Measurements from ENCODE around the gene CGN.

CGN gene

GRCh38 chr1:151542710-151543129, 31.5 kb downstream of the CGN start:
- Mint-ChIP-seq H3K27ac (no peak overlapping the region), H3K27me3 (peaks cover 18% of the 10 kb centered on the region), H3K4me1 (ENCODE audit: low read depth) (peaks cover 19% of the 10 kb centered on the region), H3K4me3 (no peak overlapping the region), H3K9me3 (no peaks in the 10 kb centered on the region), H3K36me3 (ENCODE audit: low read depth) (no peaks in the 10 kb centered on the region)

- H3K4me3 Mint-ChIP-seq: no peak overlapping the region
Observed at GRCh38 chr1:151545542-151545941, 34.4 kb downstream of the CGN start.

GRCh38 chr1:151546011-151546925, 35.1 kb downstream of the CGN start:
- Mint-ChIP-seq H3K27me3 (peaks cover 18% of the 10 kb centered on the region), H3K27ac (no peak overlapping the region), H3K36me3 (ENCODE audit: low read depth) (no peaks in the 10 kb centered on the region), H3K9me3 (no peaks in the 10 kb centered on the region), H3K4me3 (no peak overlapping the region), H3K4me1 (ENCODE audit: low read depth) (peaks cover 6% of the 10 kb centered on the region)

More at GRCh38 chr1:151545542-151545941, 34.4 kb downstream of the CGN start:
- H3K9me3 Mint-ChIP-seq: no peaks in the 10 kb centered on the region
- peaks cover 13% of the 10 kb centered on the region for H3K4me1 Mint-ChIP-seq (ENCODE audit: low read depth)
- H3K27ac Mint-ChIP-seq: no peak overlapping the region
- peaks cover 18% of the 10 kb centered on the region for H3K27me3 Mint-ChIP-seq
- H3K36me3 Mint-ChIP-seq (ENCODE audit: low read depth): no peaks in the 10 kb centered on the region

GRCh38 chr1:151547119-151547899, 36.1 kb downstream of the CGN start:
- Mint-ChIP-seq H3K36me3 (ENCODE audit: low read depth) (no peaks in the 10 kb centered on the region), H3K4me1 (ENCODE audit: low read depth) (no peaks in the 10 kb centered on the region), H3K9me3 (no peaks in the 10 kb centered on the region), H3K27ac (no peak overlapping the region), H3K4me3 (no peak overlapping the region), H3K27me3 (peaks cover 7% of the 10 kb centered on the region)

- H3K27me3 Mint-ChIP-seq: peaks cover 2% of the 10 kb centered on the region
- H3K27ac Mint-ChIP-seq: no peak overlapping the region
- H3K4me1 Mint-ChIP-seq (ENCODE audit: low read depth): no peaks in the 10 kb centered on the region
- H3K4me3 Mint-ChIP-seq: no peak overlapping the region
- H3K9me3 Mint-ChIP-seq: no peaks in the 10 kb centered on the region
- no peaks in the 10 kb centered on the region for H3K36me3 Mint-ChIP-seq (ENCODE audit: low read depth)
Observed at GRCh38 chr1:151547900-151548230, 36.7 kb downstream of the CGN start.

- no peaks in the 10 kb centered on the region for H3K36me3 Mint-ChIP-seq (ENCODE audit: low read depth)
- H3K9me3 Mint-ChIP-seq: no peaks in the 10 kb centered on the region
- no peak overlapping the region for H3K4me3 Mint-ChIP-seq
- H3K27me3 Mint-ChIP-seq: no peaks in the 10 kb centered on the region
- no peak overlapping the region for H3K27ac Mint-ChIP-seq
- H3K4me1 Mint-ChIP-seq (ENCODE audit: low read depth): no peaks in the 10 kb centered on the region
Observed at GRCh38 chr1:151549199-151549598, 38.0 kb downstream of the CGN start.

GRCh38 chr1:151553659-151554058, 42.5 kb downstream of the CGN start:
- H3K9me3 Mint-ChIP-seq: no peaks in the 10 kb centered on the region
- no peaks in the 10 kb centered on the region for H3K4me1 Mint-ChIP-seq (ENCODE audit: low read depth)
- no peak overlapping the region for H3K4me3 Mint-ChIP-seq
- no peaks in the 10 kb centered on the region for H3K27me3 Mint-ChIP-seq
- no peaks in the 10 kb centered on the region for H3K36me3 Mint-ChIP-seq (ENCODE audit: low read depth)
- no peak overlapping the region for H3K27ac Mint-ChIP-seq

- Mint-ChIP-seq H3K4me3 (no peak overlapping the region), H3K4me1 (ENCODE audit: low read depth) (no peaks in the 10 kb centered on the region), H3K27me3 (no peaks in the 10 kb centered on the region), H3K36me3 (ENCODE audit: low read depth) (no peaks in the 10 kb centered on the region), H3K27ac (no peak overlapping the region), H3K9me3 (no peaks in the 10 kb centered on the region)
Observed at GRCh38 chr1:151556052-151556451, 44.9 kb downstream of the CGN start.

GRCh38 chr1:151562661-151563060, 51.5 kb downstream of the CGN start:
- Mint-ChIP-seq H3K4me1 (ENCODE audit: low read depth) (no peaks in the 10 kb centered on the region), H3K36me3 (ENCODE audit: low read depth) (no peaks in the 10 kb centered on the region), H3K9me3 (no peaks in the 10 kb centered on the region), H3K27me3 (no peaks in the 10 kb centered on the region), H3K4me3 (no peak overlapping the region), H3K27ac (no peak overlapping the region)

GRCh38 chr1:151563376-151563775, 52.2 kb downstream of the CGN start:
- H3K27me3 Mint-ChIP-seq: no peaks in the 10 kb centered on the region
- H3K4me3 Mint-ChIP-seq: no peak overlapping the region
- H3K4me1 Mint-ChIP-seq (ENCODE audit: low read depth): no peaks in the 10 kb centered on the region
- H3K9me3 Mint-ChIP-seq: no peaks in the 10 kb centered on the region
- no peaks in the 10 kb centered on the region for H3K36me3 Mint-ChIP-seq (ENCODE audit: low read depth)
- H3K27ac Mint-ChIP-seq: no peak overlapping the region

GRCh38 chr1:151565502-151566189, 54.5 kb downstream of the CGN start:
- Mint-ChIP-seq H3K9me3 (no peaks in the 10 kb centered on the region), H3K27ac (no peak overlapping the region), H3K4me3 (no peak overlapping the region), H3K36me3 (ENCODE audit: low read depth) (no peaks in the 10 kb centered on the region), H3K27me3 (no peaks in the 10 kb centered on the region), H3K4me1 (ENCODE audit: low read depth) (no peaks in the 10 kb centered on the region)

GRCh38 chr1:151568626-151569088, 57.5 kb downstream of the CGN start:
- Mint-ChIP-seq H3K36me3 (ENCODE audit: low read depth) (no peaks in the 10 kb centered on the region), H3K4me1 (ENCODE audit: low read depth) (no peaks in the 10 kb centered on the region), H3K4me3 (no peak overlapping the region), H3K27me3 (no peaks in the 10 kb centered on the region), H3K9me3 (no peaks in the 10 kb centered on the region), H3K27ac (no peak overlapping the region)

- no peak overlapping the region for H3K4me3 Mint-ChIP-seq
- H3K27me3 Mint-ChIP-seq: no peaks in the 10 kb centered on the region
- H3K27ac Mint-ChIP-seq: no peak overlapping the region
- peaks cover 13% of the 10 kb centered on the region for H3K4me1 Mint-ChIP-seq (ENCODE audit: low read depth)
- no peaks in the 10 kb centered on the region for H3K9me3 Mint-ChIP-seq
- no peaks in the 10 kb centered on the region for H3K36me3 Mint-ChIP-seq (ENCODE audit: low read depth)
Observed at GRCh38 chr1:151570819-151571218, 59.6 kb downstream of the CGN start.

GRCh38 chr1:151574575-151575529, 63.7 kb downstream of the CGN start:
- no peaks in the 10 kb centered on the region for H3K9me3 Mint-ChIP-seq
- peaks cover 14% of the 10 kb centered on the region for H3K4me1 Mint-ChIP-seq (ENCODE audit: low read depth)
- H3K4me3 Mint-ChIP-seq: no peak overlapping the region
- H3K36me3 Mint-ChIP-seq (ENCODE audit: low read depth): no peaks in the 10 kb centered on the region
- no peaks in the 10 kb centered on the region for H3K27me3 Mint-ChIP-seq
- H3K27ac Mint-ChIP-seq: peak overlapping the region; percentile 40
